H9 (cell line): Measurements from ENCODE around the gene CASP6. TPM values are rescaled to one million over a fixed set of nuclear protein-coding genes. Genes with fewer than 3 reads are reported as not detected.

Experiments used
- DNase-seq: peaks from one replicate; pipeline ENCODE4 v3.0.0-alpha.2; 2017
- H2AFZ ChIP-seq: one replicate; pipeline ENCODE4 v1.6.1; 2013; ENCODE audit warnings: mild to moderate bottlenecking, low read length, control low read depth, moderate library complexity
- H2AK5ac ChIP-seq: 2 replicates; pipeline ENCODE4 v1.6.1; 2013; ENCODE audit warnings: low read length, control low read depth, mixed read lengths; ENCODE audit not compliant: insufficient read length
- H2BK120ac ChIP-seq: one replicate; pipeline ENCODE4 v1.6.1; 2013; ENCODE audit warnings: low read depth, mild to moderate bottlenecking, low read length, control low read depth, inconsistent platforms; ENCODE audit not compliant: poor library complexity, severe bottlenecking
- H2BK12ac ChIP-seq: 2 replicates; pipeline ENCODE4 v1.6.1; 2013; ENCODE audit warnings: low read length, control low read depth, mixed read lengths, low read depth; ENCODE audit not compliant: insufficient read length
- H2BK15ac ChIP-seq: 2 replicates; pipeline ENCODE4 v1.6.1; 2013; ENCODE audit warnings: low read depth, low read length, control low read depth
- H2BK20ac ChIP-seq: one replicate; pipeline ENCODE4 v1.6.1; 2013; ENCODE audit warnings: low read depth, mild to moderate bottlenecking, low read length, control low read depth, inconsistent platforms; ENCODE audit not compliant: poor library complexity, severe bottlenecking
- H2BK5ac ChIP-seq: 2 replicates; pipeline ENCODE4 v1.6.1; 2013; ENCODE audit warnings: low read length, control low read depth, mixed read lengths; ENCODE audit not compliant: insufficient read length
- H3K14ac ChIP-seq: 2 replicates; pipeline ENCODE4 v1.6.1; 2013; ENCODE audit warnings: low read length, control low read depth; ENCODE audit not compliant: insufficient read depth
- H3K18ac ChIP-seq: 2 replicates; pipeline ENCODE4 v1.6.1; 2013; ENCODE audit warnings: low read depth, mild to moderate bottlenecking, mixed read lengths, low read length, control low read depth; ENCODE audit not compliant: insufficient read length
- H3K23ac ChIP-seq: 2 replicates; pipeline ENCODE4 v1.6.1; 2013; ENCODE audit warnings: low read length, control low read depth, mixed read lengths, low read depth; ENCODE audit not compliant: insufficient read length
- H3K23me2 ChIP-seq: 2 replicates; pipeline ENCODE4 v1.6.1; 2013; ENCODE audit warnings: low read depth, mild to moderate bottlenecking, mixed read lengths, low read length, control low read depth; ENCODE audit not compliant: insufficient read length, poor library complexity, severe bottlenecking
- H3K27ac ChIP-seq: 2 replicates; pipeline ENCODE4 v1.5.1; 2013; ENCODE audit warnings: low read length, control low read depth, mixed read lengths, low read depth; ENCODE audit not compliant: insufficient read length
- H3K27me3 ChIP-seq: 2 replicates; pipeline ENCODE4 v1.6.1; 2013; ENCODE audit warnings: low read length, control low read depth, inconsistent platforms; ENCODE audit not compliant: insufficient read depth
- H3K4ac ChIP-seq: 2 replicates; pipeline ENCODE4 v1.6.1; 2013; ENCODE audit warnings: low read depth, mild to moderate bottlenecking, control low read depth, inconsistent platforms, low read length, moderate library complexity
- H3K4me1 ChIP-seq: 2 replicates; pipeline ENCODE4 v1.6.1; 2013; ENCODE audit warnings: low read length, control low read depth, inconsistent platforms; ENCODE audit not compliant: insufficient read depth
- H3K4me2 ChIP-seq: 2 replicates; pipeline ENCODE4 v1.6.1; 2013; ENCODE audit warnings: low read length, control low read depth, mixed read lengths; ENCODE audit not compliant: insufficient read length, insufficient read depth
- H3K56ac ChIP-seq: 2 replicates; pipeline ENCODE4 v1.6.1; 2013; ENCODE audit warnings: low read depth, mild to moderate bottlenecking, mixed read lengths, low read length, control low read depth; ENCODE audit not compliant: insufficient read length
- H3K79me1 ChIP-seq: 2 replicates; pipeline ENCODE4 v1.6.1; 2013; ENCODE audit warnings: low read depth, mild to moderate bottlenecking, moderate library complexity, low read length, control low read depth, inconsistent platforms; ENCODE audit not compliant: insufficient read depth, poor library complexity, severe bottlenecking
- H3K79me2 ChIP-seq: 2 replicates; pipeline ENCODE4 v1.6.1; 2013; ENCODE audit warnings: low read length, control low read depth, inconsistent platforms; ENCODE audit not compliant: insufficient read depth
- H3K9ac ChIP-seq: 2 replicates; pipeline ENCODE4 v1.6.1; 2013; ENCODE audit warnings: low read length, control low read depth, mixed read lengths; ENCODE audit not compliant: insufficient read length; ENCODE audit errors: extremely low read depth
- H3K9me3 ChIP-seq: one replicate; pipeline ENCODE4 v1.6.1; 2013; ENCODE audit warnings: low read depth, low read length, inconsistent platforms; ENCODE audit not compliant: control insufficient read depth
- H3T11ph ChIP-seq: one replicate; pipeline ENCODE4 v1.6.1; 2013; ENCODE audit warnings: mild to moderate bottlenecking, low read length, control low read depth, inconsistent platforms
- H4K20me1 ChIP-seq: one replicate; pipeline ENCODE4 v1.6.1; 2013; ENCODE audit not compliant: control insufficient read depth, insufficient read length, insufficient read depth
- H4K5ac ChIP-seq: 2 replicates; pipeline ENCODE4 v1.6.1; 2013; ENCODE audit warnings: low read depth, mild to moderate bottlenecking, mixed read lengths, low read length, control low read depth; ENCODE audit not compliant: insufficient read length
- H4K8ac ChIP-seq: replicated peaks from 2 replicates; pipeline ENCODE4 v1.6.1; 2013; ENCODE audit warnings: low read length, control low read depth, mixed read lengths, low read depth; ENCODE audit not compliant: insufficient read length
- H4K91ac ChIP-seq: 2 replicates; pipeline ENCODE4 v1.6.1; 2013; ENCODE audit warnings: low read depth, mild to moderate bottlenecking, moderate library complexity, mixed read lengths, low read length, control low read depth; ENCODE audit not compliant: insufficient read length
- H3K27ac Mint-ChIP-seq, 3 experiments: 2 replicates in 2 of 3; 3 replicates in 1 of 3; pipeline ENCODE4 v1.8.0; 2020 to 2021; ENCODE audit warnings: mixed read lengths in 3 of 3, mild to moderate bottlenecking in 1 of 3, moderate library complexity in 1 of 3
- H3K27me3 Mint-ChIP-seq: 2 replicates; pipeline ENCODE4 v1.8.0; 2021; ENCODE audit warnings: low read depth, mild to moderate bottlenecking, moderate library complexity, mixed read lengths
- H3K36me3 Mint-ChIP-seq, 3 experiments: 2 replicates in 2 of 3; 3 replicates in 1 of 3; pipeline ENCODE4 v1.8.0; 2020 to 2021; ENCODE audit warnings: low read depth in 3 of 3, mixed read lengths in 3 of 3; ENCODE audit not compliant: insufficient read depth in 1 of 3
- H3K4me1 Mint-ChIP-seq, 2 experiments: 2 replicates each; pipeline ENCODE4 v1.8.0; 2020; ENCODE audit warnings: mixed read lengths in 2 of 2
- H3K4me3 Mint-ChIP-seq, 2 experiments: 2 replicates in 1 of 2; 3 replicates in 1 of 2; pipeline ENCODE4 v1.8.0; 2020 to 2021; ENCODE audit warnings: mild to moderate bottlenecking in 2 of 2, mixed read lengths in 2 of 2, moderate library complexity in 1 of 2
- H3K9me3 Mint-ChIP-seq, 2 experiments: 2 replicates in 1 of 2; 3 replicates in 1 of 2; pipeline ENCODE4 v1.8.0; 2020; ENCODE audit warnings: mild to moderate bottlenecking in 2 of 2, mixed read lengths in 2 of 2, moderate library complexity in 1 of 2
- WGBS: extraction: QIAGEN DNeasy Blood & Tissue Kit; methylation state at CpG from one replicate; pipeline ENCODE4 v1.1.7; 2013; ENCODE audit warnings: missing lambda C conversion rate, low lambda C conversion rate, mixed read lengths; ENCODE audit not compliant: insufficient read length; ENCODE audit errors: extremely low coverage; 5-methylcytosine and 5-hydroxymethylcytosine counted together
- total RNA-seq: library from RNA; stranded (reverse); gene quantifications from 2 replicates; pipeline ENCODE4 v1.2.1, GENCODE V29; 2021
- TF ChIP-seq, protein P1 (sequence below): fragments of 200-600 bp; sonication (generic); conservative IDR thresholded peaks from 3 replicates; pipeline ENCODE4 v1.8.0; 2021; ENCODE audit warnings: antibody characterized with exemption, mild to moderate bottlenecking

CASP6 gene
- total RNA-seq, 1 experiment from 2014 or later = 25.2 TPM

DNA sequence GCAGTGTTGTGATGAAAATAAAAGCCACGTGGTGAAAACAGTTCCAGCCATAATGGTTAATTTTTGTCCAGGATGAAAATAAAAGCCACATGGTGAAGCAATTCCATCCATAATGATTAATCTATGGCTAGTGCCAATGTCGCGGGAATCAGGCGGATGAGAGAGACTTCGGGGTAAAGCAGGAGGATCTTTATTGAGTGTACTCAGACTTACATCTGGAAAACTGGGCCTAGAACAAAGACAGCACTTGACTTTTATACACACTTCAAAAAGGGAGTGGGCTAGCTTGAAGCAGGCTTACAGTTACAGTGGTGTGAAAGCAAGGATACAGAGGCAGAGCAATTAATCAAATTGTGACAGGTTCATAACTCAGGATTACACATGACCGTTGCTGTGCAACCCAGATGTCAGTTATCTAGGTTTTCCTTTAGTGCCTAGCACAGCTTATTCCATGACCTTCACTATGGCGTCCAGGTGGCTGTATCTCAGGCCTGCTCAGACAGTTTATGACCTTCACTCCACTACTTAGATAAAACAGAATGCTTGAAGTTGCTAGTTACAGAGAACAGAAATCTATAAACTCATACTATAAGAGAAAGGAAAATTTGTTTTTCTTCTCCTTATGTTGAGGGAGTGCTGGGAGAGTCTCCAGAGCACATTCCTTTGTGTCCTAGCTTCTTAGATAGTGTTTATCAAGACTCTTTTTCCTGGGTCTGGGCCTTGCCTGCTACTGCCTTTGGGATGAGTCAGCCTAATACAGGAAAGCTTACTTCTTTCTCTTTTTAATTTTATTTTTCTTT lies 32.5 kb upstream of the CASP6 start:
- peaks cover 6 to 7% of the 10 kb centered on the region in 2 experiments; a peak in 3 of 4 replicates for H3K4me1 Mint-ChIP-seq
- Histone ChIP-seq H3K14ac (no peak overlapping the region), H2AFZ (no peak overlapping the region), H3K27me3 (no peaks in the 10 kb centered on the region), H3K9me3 (no peaks in the 10 kb centered on the region), H4K91ac (no peak overlapping the region), H3K27ac (no peak overlapping the region), H4K5ac (no peak overlapping the region), H2BK5ac (no peak overlapping the region), H2AK5ac (no peak overlapping the region), H3K18ac (no peak overlapping the region), H2BK20ac (no peak overlapping the region), H3K79me1 (no peaks in the 10 kb centered on the region), H3T11ph (no peak overlapping the region), H4K8ac (no peak overlapping the region), H3K4ac (no peak overlapping the region), H2BK12ac (no peak overlapping the region), H3K23me2 (no peaks in the 10 kb centered on the region), H2BK120ac (no peak overlapping the region), H3K9ac (no peak overlapping the region), H3K4me2 (no peak overlapping the region), H3K56ac (no peak overlapping the region), H2BK15ac (no peak overlapping the region), H3K23ac (no peak overlapping the region), H3K79me2 (no peaks in the 10 kb centered on the region), H3K4me1 (no peaks in the 10 kb centered on the region), H4K20me1 (no peaks in the 10 kb centered on the region)
- H3K27ac Mint-ChIP-seq = no peak overlapping the region
- H3K9me3 Mint-ChIP-seq = no peaks in the 10 kb centered on the region; a peak in 1 of 5 replicates
- no peak overlapping the region for H3K4me3 Mint-ChIP-seq
- DNase-seq = no peak
- H3K36me3 Mint-ChIP-seq = no peaks in the 10 kb centered on the region
- no CpG with 5 or more reads among the region's 7 CpGs for WGBS
- TF ChIP-seq, protein P1, sequence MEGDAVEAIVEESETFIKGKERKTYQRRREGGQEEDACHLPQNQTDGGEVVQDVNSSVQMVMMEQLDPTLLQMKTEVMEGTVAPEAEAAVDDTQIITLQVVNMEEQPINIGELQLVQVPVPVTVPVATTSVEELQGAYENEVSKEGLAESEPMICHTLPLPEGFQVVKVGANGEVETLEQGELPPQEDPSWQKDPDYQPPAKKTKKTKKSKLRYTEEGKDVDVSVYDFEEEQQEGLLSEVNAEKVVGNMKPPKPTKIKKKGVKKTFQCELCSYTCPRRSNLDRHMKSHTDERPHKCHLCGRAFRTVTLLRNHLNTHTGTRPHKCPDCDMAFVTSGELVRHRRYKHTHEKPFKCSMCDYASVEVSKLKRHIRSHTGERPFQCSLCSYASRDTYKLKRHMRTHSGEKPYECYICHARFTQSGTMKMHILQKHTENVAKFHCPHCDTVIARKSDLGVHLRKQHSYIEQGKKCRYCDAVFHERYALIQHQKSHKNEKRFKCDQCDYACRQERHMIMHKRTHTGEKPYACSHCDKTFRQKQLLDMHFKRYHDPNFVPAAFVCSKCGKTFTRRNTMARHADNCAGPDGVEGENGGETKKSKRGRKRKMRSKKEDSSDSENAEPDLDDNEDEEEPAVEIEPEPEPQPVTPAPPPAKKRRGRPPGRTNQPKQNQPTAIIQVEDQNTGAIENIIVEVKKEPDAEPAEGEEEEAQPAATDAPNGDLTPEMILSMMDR = no peak
- H3K27me3 Mint-ChIP-seq = no peaks in the 10 kb centered on the region
